GM18508 (cell line): ENCODE results near the gene LIPT2.

Source experiments
- ATAC-seq: cut with Tn5 transposase; IDR thresholded peaks from one replicate; pipeline ENCODE4 v1.9.1; 2021; ENCODE audit warnings: moderate number of reproducible peaks; ENCODE audit not compliant: insufficient read depth, unreplicated experiment

Gene LIPT2

GRCh38 chr11:74468058-74468457, 25.5 kb downstream of the LIPT2 start:
- no peak for ATAC-seq

GRCh38 chr11:74466916-74467885, 26.3 kb downstream of the LIPT2 start, which contains the start of gene KCNE3:
KCNE3 (minus strand) TSS chr11:74467549; CDS start chr11:74457563, 9,986 bp downstream.
- ATAC-seq = no peak

- ATAC-seq = no peak
Observed at GRCh38 chr11:74465291-74465708, 28.2 kb downstream of the LIPT2 start.

GRCh38 chr11:74464746-74465145, 28.8 kb downstream of the LIPT2 start:
- ATAC-seq = no peak

GRCh38 chr11:74463216-74463615, 30.3 kb downstream of the LIPT2 start:
- no peak for ATAC-seq

GRCh38 chr11:74462631-74463030, 30.9 kb downstream of the LIPT2 start:
- ATAC-seq = no peak

GRCh38 chr11:74462009-74462408, 31.5 kb downstream of the LIPT2 start:
- no peak for ATAC-seq

GRCh38 chr11:74460481-74461154, 32.9 kb downstream of the LIPT2 start:
- ATAC-seq = no peak

- ATAC-seq = no peak
Observed at GRCh38 chr11:74460065-74460464, 33.5 kb downstream of the LIPT2 start.

- no peak for ATAC-seq
Observed at GRCh38 chr11:74459584-74459983, 33.9 kb downstream of the LIPT2 start.

GRCh38 chr11:74457356-74457755, 36.2 kb downstream of the LIPT2 start:
- ATAC-seq = no peak

- no peak for ATAC-seq
Observed at GRCh38 chr11:74453373-74453975, 40.0 kb downstream of the LIPT2 start.

- no peak for ATAC-seq
Observed at GRCh38 chr11:74452366-74452765, 41.2 kb downstream of the LIPT2 start.

GRCh38 chr11:74450318-74450717, 43.2 kb downstream of the LIPT2 start:
- ATAC-seq = no peak

- no peak for ATAC-seq
Observed at GRCh38 chr11:74449369-74449931, 44.1 kb downstream of the LIPT2 start.

GRCh38 chr11:74447720-74448119, 45.8 kb downstream of the LIPT2 start:
- no peak for ATAC-seq

- no peak for ATAC-seq
Observed at GRCh38 chr11:74446532-74446938, 47.0 kb downstream of the LIPT2 start.

- no peak for ATAC-seq
Observed at GRCh38 chr11:74444173-74444826, 49.2 kb downstream of the LIPT2 start.

GRCh38 chr11:74443071-74443864, 50.3 kb downstream of the LIPT2 start:
- no peak for ATAC-seq
